K562 (cell line): ENCODE data around the gene SETD3. TPM values are rescaled to one million over a fixed set of nuclear protein-coding genes. Genes with fewer than 3 reads are reported as not detected.

ENCODE experiments used
- ATAC-seq: fragments of 200-7000 bp; cut with Tn5 transposase; 3 replicates; pipeline ENCODE4 v1.9.1; 2020; ENCODE audit warnings: moderate library complexity
- BruUV-seq: library from RNA; stranded (reverse); fragments of 400-500 nt; replicated peaks from 2 replicates; lab custom pipeline; 2021; lab: Mats Ljungman, UMichigan
- CTCF ChIA-PET: fragments of 300-600 bp; formaldehyde crosslinking; extraction: SDS; loops from one replicate; lab custom pipeline; 2021; ENCODE audit warnings: low intra/inter-chr PET ratio; lab: Yijun Ruan, JAX
- POLR2A ChIA-PET: fragments of 300-600, 350-650 bp; sonication (Branson Sonifier 250); formaldehyde crosslinking; extraction: SDS; loops from one replicate; lab custom pipeline; 2021; ENCODE audit warnings: antibody characterized with exemption, inconsistent platforms; lab: Yijun Ruan, JAX
- DNase-seq, 4 experiments: peaks; one replicate each; pipeline versions ENCODE4 v3.0.0 to v3.0.0-alpha.2; 2011 to 2018; ENCODE audit warnings: low spot score in 3 of 4, mixed read lengths in 3 of 4; ENCODE audit errors: extremely low read depth in 1 of 4
- FAIRE-seq: peaks from 2 replicates; lab custom pipeline; 2011; peaks lifted over from hg19 to GRCh38; lab: Jason Lieb, UNC
- H2AFZ ChIP-seq: 2 replicates; pipeline ENCODE4 v1.6.0; 2011; ENCODE audit warnings: low read depth, low read length, control low read depth, inconsistent platforms
- H3K27ac ChIP-seq: fragments of 200-600 bp; 3 replicates; pipeline ENCODE4 v1.8.0; 2011; ENCODE audit warnings: low read depth, mild to moderate bottlenecking, control low read depth, inconsistent platforms, low read length, moderate library complexity, mixed read lengths; ENCODE audit errors: extremely low read depth
- H3K27me3 ChIP-seq, 2 experiments: fragments of 300-600 bp in 1 of 2; 2 replicates in 1 of 2; 3 replicates in 1 of 2; pipeline versions ENCODE4 v1.6.0 to v1.8.0; 2011; ENCODE audit warnings: inconsistent platforms in 2 of 2, low read length in 2 of 2, mild to moderate bottlenecking in 1 of 2, mixed read lengths in 1 of 2, moderate library complexity in 1 of 2; ENCODE audit not compliant: control insufficient read depth in 2 of 2, insufficient read depth in 2 of 2
- H3K36me3 ChIP-seq: fragments of 300-600 bp; 3 replicates; pipeline ENCODE4 v1.8.0; 2011; ENCODE audit warnings: mild to moderate bottlenecking, low read length, inconsistent platforms; ENCODE audit not compliant: control insufficient read depth, insufficient read depth
- H3K4me1 ChIP-seq, 2 experiments: fragments of 200-600 bp in 1 of 2; replicated peaks in 1 of 2; 2 replicates in 1 of 2; 3 replicates in 1 of 2; pipeline versions ENCODE4 v1.5.1 to v1.8.0; 2011; ENCODE audit warnings: inconsistent platforms in 2 of 2, low read length in 2 of 2, mild to moderate bottlenecking in 1 of 2, mixed read lengths in 1 of 2, moderate library complexity in 1 of 2; ENCODE audit not compliant: control insufficient read depth in 2 of 2, insufficient read depth in 2 of 2
- H3K4me2 ChIP-seq: 2 replicates; pipeline ENCODE4 v1.6.1; 2011; ENCODE audit warnings: low read length, control low read depth, inconsistent platforms, mixed read lengths; ENCODE audit not compliant: insufficient read depth
- H3K4me3 ChIP-seq: fragments of 200-600 bp; sonication (generic), shearing (Covaris generic); 2 replicates; pipeline ENCODE4 v1.5.1; 2016; ENCODE audit warnings: control low read depth, inconsistent platforms
- H3K79me2 ChIP-seq: fragments of 200-600 bp; 3 replicates; pipeline ENCODE4 v1.8.0; 2011; ENCODE audit warnings: low read length, inconsistent platforms; ENCODE audit not compliant: control insufficient read depth, insufficient read depth
- H3K9ac ChIP-seq, 2 experiments: 2 replicates each; pipeline versions ENCODE4 v1.6.0 to v1.6.1; 2011; ENCODE audit warnings: low read depth in 2 of 2, low read length in 2 of 2, control low read depth in 1 of 2, inconsistent platforms in 1 of 2, mild to moderate bottlenecking in 1 of 2, mixed read lengths in 1 of 2; ENCODE audit not compliant: insufficient read depth in 1 of 2
- H3K9me1 ChIP-seq: one replicate; pipeline ENCODE4 v1.6.0; 2011; ENCODE audit warnings: inconsistent platforms, mild to moderate bottlenecking, low read length, moderate library complexity; ENCODE audit not compliant: control insufficient read depth, insufficient read depth
- H3K9me3 ChIP-seq: replicated peaks from 2 replicates; pipeline ENCODE4 v1.5.1; 2011; ENCODE audit warnings: low read depth, low read length, inconsistent platforms; ENCODE audit not compliant: control insufficient read depth, insufficient read depth
- H4K20me1 ChIP-seq: replicated peaks from 2 replicates; pipeline ENCODE4 v1.6.1; 2011; ENCODE audit warnings: low read length, inconsistent platforms, mixed read lengths; ENCODE audit not compliant: control insufficient read depth, insufficient read depth
- EHMT2 ChIP-seq: fragments of 450-650 bp; IDR thresholded peaks from 2 replicates; pipeline ENCODE4 v1.6.1; 2018; ENCODE audit warnings: antibody characterized with exemption
- RB1 ChIP-seq: fragments of 450-650 bp; IDR thresholded peaks from 2 replicates; pipeline ENCODE4 v1.6.1; 2017; ENCODE audit warnings: low read depth, mild to moderate bottlenecking
- RBM34 ChIP-seq: fragments of 200-400 bp; formaldehyde crosslinking; IDR thresholded peaks from 2 replicates; pipeline ENCODE4 v1.6.1; 2018; ENCODE audit warnings: low read length, borderline replicate concordance; ENCODE audit not compliant: insufficient read depth
- SMAD1 ChIP-seq: fragments of 150-350 bp; IDR thresholded peaks from 2 replicates; pipeline ENCODE4 v1.6.1; 2014; ENCODE audit warnings: low read length, low read depth; ENCODE audit not compliant: partially characterized antibody
- WGBS: fragments of 100-300 bp; shearing (Covaris generic); methylation state at CpG from one replicate; pipeline ENCODE4 v1.1.6; 2016; ENCODE audit warnings: low coverage, mixed read lengths; ENCODE audit not compliant: insufficient coverage; ENCODE audit errors: missing lambda C conversion rate; 5-methylcytosine and 5-hydroxymethylcytosine counted together
- in situ Hi-C: fragments of 300-500 bp; cut with MboI; formaldehyde crosslinking; loops from 4 replicates; pipeline ENCODE4 v1.15.0; 2018; ENCODE audit warnings: inconsistent platforms, mixed read lengths
- intact Hi-C: fragments of 100-400 bp; cut with micrococcal nuclease; formaldehyde crosslinking; loops from 2 replicates; pipeline ENCODE4 v1.14.2; 2022
- polyA plus RNA-seq, 8 experiments: library from polyadenylated mRNA; depleted of rRNA in 4 of 8; stranded (reverse) in 5 of 8; unstranded in 3 of 8; fragments of >200 nt; fragmentation: Nextera tagmentation in 2 of 8; fragmentation: Illumina TruSeq in 1 of 8; extraction: Ambion mirVana in 2 of 8; extraction: Trizol in 1 of 8; gene quantifications; 2 replicates each; pipeline versions ENCODE4 v1.2.1 to v1.2.3, GENCODE V29; 2011 to 2014; ENCODE audit warnings: inconsistent platforms in 1 of 8, missing spikeins in 1 of 8
- total RNA-seq, 7 experiments: library from RNA; depleted of rRNA in 6 of 7; stranded (reverse); fragments of >200 nt in 6 of 7; fragmentation: Illumina TruSeq in 2 of 7; extraction: Trizol in 2 of 7; gene quantifications; 2 replicates each; pipeline versions ENCODE4 v1.2.1 to v1.2.3, GENCODE V29; 2011 to 2021; ENCODE audit warnings: low replicate concordance in 1 of 7
- TF ChIP-seq, protein P1 (sequence below): IDR thresholded peaks from 3 replicates; pipeline ENCODE4 v1.6.1; 2011; ENCODE audit warnings: borderline replicate concordance, mild to moderate bottlenecking, moderate library complexity; ENCODE audit not compliant: insufficient read length; ENCODE audit errors: extremely low read depth

Gene SETD3
- total and polyA plus RNA-seq, 9 of the 15 experiments (the other 6 are each of a cell fraction or from before 2014, with no cell fraction given) = 8.5 to 35.9 (median 26.5) TPM

GRCh38 chr14:99357916-99358390, 122.7 kb downstream of the SETD3 start (continued):
- TF ChIP-seq, protein P1, sequence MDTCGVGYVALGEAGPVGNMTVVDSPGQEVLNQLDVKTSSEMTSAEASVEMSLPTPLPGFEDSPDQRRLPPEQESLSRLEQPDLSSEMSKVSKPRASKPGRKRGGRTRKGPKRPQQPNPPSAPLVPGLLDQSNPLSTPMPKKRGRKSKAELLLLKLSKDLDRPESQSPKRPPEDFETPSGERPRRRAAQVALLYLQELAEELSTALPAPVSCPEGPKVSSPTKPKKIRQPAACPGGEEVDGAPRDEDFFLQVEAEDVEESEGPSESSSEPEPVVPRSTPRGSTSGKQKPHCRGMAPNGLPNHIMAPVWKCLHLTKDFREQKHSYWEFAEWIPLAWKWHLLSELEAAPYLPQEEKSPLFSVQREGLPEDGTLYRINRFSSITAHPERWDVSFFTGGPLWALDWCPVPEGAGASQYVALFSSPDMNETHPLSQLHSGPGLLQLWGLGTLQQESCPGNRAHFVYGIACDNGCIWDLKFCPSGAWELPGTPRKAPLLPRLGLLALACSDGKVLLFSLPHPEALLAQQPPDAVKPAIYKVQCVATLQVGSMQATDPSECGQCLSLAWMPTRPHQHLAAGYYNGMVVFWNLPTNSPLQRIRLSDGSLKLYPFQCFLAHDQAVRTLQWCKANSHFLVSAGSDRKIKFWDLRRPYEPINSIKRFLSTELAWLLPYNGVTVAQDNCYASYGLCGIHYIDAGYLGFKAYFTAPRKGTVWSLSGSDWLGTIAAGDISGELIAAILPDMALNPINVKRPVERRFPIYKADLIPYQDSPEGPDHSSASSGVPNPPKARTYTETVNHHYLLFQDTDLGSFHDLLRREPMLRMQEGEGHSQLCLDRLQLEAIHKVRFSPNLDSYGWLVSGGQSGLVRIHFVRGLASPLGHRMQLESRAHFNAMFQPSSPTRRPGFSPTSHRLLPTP = no peak
- TF ChIP-seq RB1 (no peak), SMAD1 (no peak)
- TF ChIP-seq, all 486 proteins: peak for 0

DNA sequence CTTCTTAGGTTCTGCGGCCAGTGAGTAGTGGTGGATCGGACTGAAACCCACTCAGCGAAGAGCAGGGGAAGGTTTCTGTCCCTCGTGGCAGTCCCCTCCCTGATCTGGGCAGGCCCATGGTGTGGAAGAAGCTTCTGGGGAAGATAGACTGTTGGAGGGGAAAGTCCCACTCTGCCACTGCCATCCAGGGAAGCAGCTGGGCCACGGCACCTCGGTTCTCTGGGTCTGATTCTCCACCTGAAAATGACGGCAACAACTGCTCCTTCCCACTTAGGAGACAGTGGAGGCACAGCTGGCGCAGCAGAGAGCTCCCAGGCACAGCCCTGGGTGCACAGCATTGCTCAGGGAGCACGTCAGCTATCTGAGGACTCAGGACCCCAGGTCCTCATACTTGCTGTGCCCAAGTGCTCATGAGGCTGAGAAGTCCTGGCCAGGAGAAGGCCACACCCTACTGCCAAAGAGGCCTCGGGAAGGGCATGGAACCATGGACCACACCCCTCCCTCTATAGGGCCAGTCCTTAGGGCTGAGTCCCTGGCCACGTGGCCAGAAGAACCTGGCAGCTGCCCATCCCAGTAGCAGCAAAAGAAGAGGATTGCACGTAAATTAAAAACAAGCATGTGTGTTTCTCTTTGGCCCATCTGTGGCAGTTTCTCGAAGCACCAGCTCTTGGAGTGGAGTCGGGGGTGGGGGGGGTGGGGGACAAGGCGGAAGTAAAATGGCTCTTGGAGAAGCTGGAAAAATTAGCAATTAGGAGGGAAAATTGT, 123.3 kb downstream of the SETD3 start:
- H2AFZ ChIP-seq = no peak overlapping the region
- no peaks in the 10 kb centered on the region for H3K36me3 ChIP-seq
- CTCF ChIA-PET = no interaction called here
- no peaks in the 10 kb centered on the region; the same call in 1 of the 2 replicates for H4K20me1 ChIP-seq
- ATAC-seq (no peak), FAIRE-seq (no peak), DNase-seq (no peak)
- in situ Hi-C loops (no loop called here), intact Hi-C loops (no loop called here)
- no peaks in the 10 kb centered on the region for H3K9me1 ChIP-seq
- peaks cover 2 to 20% of the 10 kb centered on the region in 2 experiments; a peak in 2 of 5 replicates for H3K27me3 ChIP-seq
- H3K9me3 ChIP-seq = no peaks in the 10 kb centered on the region
- BruUV-seq = no TSS peak
- WGBS = 4% methylated on average over 8 of the region's 15 CpGs
- H3K79me2 ChIP-seq = no peaks in the 10 kb centered on the region
- no peak overlapping the region; a peak in 1 of 4 replicates for H3K9ac ChIP-seq
- H3K4me2 ChIP-seq = no peak overlapping the region
- no peak overlapping the region for H3K4me3 ChIP-seq
- H3K27ac ChIP-seq = no peak overlapping the region
- no peak for TF ChIP-seq EHMT2
- no peak for TF ChIP-seq RBM34
- peaks cover 3 to 11% of the 10 kb centered on the region in 2 experiments; a peak in 3 of 5 replicates for H3K4me1 ChIP-seq
- POLR2A ChIA-PET = interaction anchor here (0.6 kb wide), 1 partner anchor 19 kb away, joined by 3 read pairs; no protein-coding TSS in a partner anchor
